ENCODE measurements around the gene FZR1. TPM values are rescaled to one million over a fixed set of nuclear protein-coding genes. Genes with fewer than 3 reads are reported as not detected.

Gene FZR1
- total RNA-seq, 1 experiment from 2014 or later, result 51.4 TPM

DNA sequence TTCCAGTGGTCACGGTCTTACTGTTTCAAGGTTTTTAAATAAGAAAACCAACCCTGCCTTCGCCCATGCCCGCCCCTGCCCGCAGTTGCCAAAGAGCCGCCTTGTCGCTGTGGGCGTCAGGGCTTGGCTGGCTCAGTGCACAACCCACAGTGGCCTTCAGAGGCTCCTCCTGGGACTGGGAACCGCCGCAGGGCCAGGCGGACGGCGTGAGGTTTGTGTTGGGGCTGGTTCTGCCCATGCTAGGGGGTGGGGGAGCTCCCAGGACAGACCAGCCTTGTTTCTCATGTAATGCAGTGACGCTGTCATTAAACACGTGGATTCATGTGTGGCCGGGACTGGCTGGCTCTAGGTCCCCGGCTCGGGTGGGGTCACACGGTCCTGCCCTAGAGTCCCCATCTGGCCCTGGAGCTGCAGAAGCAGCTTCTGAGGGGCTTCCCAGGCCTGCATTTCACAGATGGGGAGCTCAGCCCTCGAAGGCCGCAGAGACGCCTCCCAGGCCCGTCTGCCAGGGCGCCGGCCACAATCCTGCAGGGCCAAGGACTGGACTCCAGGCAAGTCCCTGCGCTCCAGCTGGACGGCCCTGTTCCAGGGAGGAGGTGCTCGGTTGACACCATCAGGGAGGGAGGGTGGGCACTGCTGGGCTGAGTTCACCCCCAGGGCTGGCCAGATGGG, 30.5 kb downstream of the FZR1 start:
- H3K14ac ChIP-seq (ENCODE audit: insufficient read depth, low read length), result no peak overlapping the region
- no peak overlapping the region for H3K9ac ChIP-seq (ENCODE audit: extremely low read depth, insufficient read length, low read length)
- H3K4ac ChIP-seq (ENCODE audit: low read depth, low read length), result no peak overlapping the region
- no peak overlapping the region for H3K56ac ChIP-seq (ENCODE audit: insufficient read length, low read depth, low read length)
- no peak overlapping the region for H3K18ac ChIP-seq (ENCODE audit: insufficient read length, low read depth, low read length)
- H3K27ac Mint-ChIP-seq, result no peak overlapping the region
- no peak for TF ChIP-seq CTCF (conservative IDR thresholded peaks at IDR 0.05)
- no peak overlapping the region for H2BK12ac ChIP-seq (ENCODE audit: insufficient read length, low read depth, low read length)
- H2BK15ac ChIP-seq (ENCODE audit: low read depth, low read length), result no peak overlapping the region
- no peaks in the 10 kb centered on the region for H3K4me1 ChIP-seq (ENCODE audit: insufficient read depth, low read length)
- no peak overlapping the region for H3K23ac ChIP-seq (ENCODE audit: insufficient read length, low read depth, low read length)
- H3T11ph ChIP-seq (ENCODE audit: low read length), result no peak overlapping the region
- no peak overlapping the region for H2BK20ac ChIP-seq (ENCODE audit: low read depth, low read length, poor library complexity, severe bottlenecking)
- H4K8ac ChIP-seq (replicated peaks; ENCODE audit: insufficient read length, low read depth, low read length), result no peak overlapping the region
- H3K9me3 Mint-ChIP-seq, result no peaks in the 10 kb centered on the region
- no peak overlapping the region for H2BK120ac ChIP-seq (ENCODE audit: low read depth, low read length, poor library complexity, severe bottlenecking)
- no peaks in the 10 kb centered on the region; the same call in 1 of the 2 replicates for H3K27me3 Mint-ChIP-seq (ENCODE audit: low read depth)
- H2AFZ ChIP-seq (ENCODE audit: low read length), result no peak overlapping the region
- H2AK5ac ChIP-seq (ENCODE audit: insufficient read length, low read length), result no peak overlapping the region
- H3K36me3 Mint-ChIP-seq (ENCODE audit: insufficient read depth in 1 of 3, low read depth in 3 of 3), result peaks cover 13 to 52% (median 49%) of the 10 kb centered on the region in 3 experiments; a peak in 6 of 7 replicates
- H3K4me1 Mint-ChIP-seq, result peaks cover 6 to 14% of the 10 kb centered on the region in 2 experiments; a peak in 3 of 4 replicates
- no peak overlapping the region for H4K5ac ChIP-seq (ENCODE audit: insufficient read length, low read depth, low read length)
- no peaks in the 10 kb centered on the region for H3K23me2 ChIP-seq (ENCODE audit: insufficient read length, low read depth, low read length, poor library complexity, severe bottlenecking)
- no peak overlapping the region for H3K4me3 Mint-ChIP-seq
- no peak overlapping the region for H3K27ac ChIP-seq (ENCODE audit: insufficient read length, low read depth, low read length)
- H3K4me2 ChIP-seq (ENCODE audit: insufficient read depth, insufficient read length, low read length), result no peak overlapping the region
- no CpG with 5 or more reads among the region's 27 CpGs for WGBS (ENCODE audit: extremely low coverage, insufficient read length, low lambda C conversion rate)
- H3K79me1 ChIP-seq (ENCODE audit: insufficient read depth, low read depth, low read length, poor library complexity, severe bottlenecking), result no peaks in the 10 kb centered on the region
- no peak overlapping the region for H2BK5ac ChIP-seq (ENCODE audit: insufficient read length, low read length)
- H3K27me3 ChIP-seq (ENCODE audit: insufficient read depth, low read length), result no peaks in the 10 kb centered on the region
- H4K20me1 ChIP-seq (ENCODE audit: control insufficient read depth, insufficient read depth, insufficient read length), result no peaks in the 10 kb centered on the region
- H3K79me2 ChIP-seq (ENCODE audit: insufficient read depth, low read length), result no peaks in the 10 kb centered on the region
- no peaks in the 10 kb centered on the region for H3K9me3 ChIP-seq (ENCODE audit: control insufficient read depth, low read depth, low read length)
- no peak overlapping the region for H4K91ac ChIP-seq (ENCODE audit: insufficient read length, low read depth, low read length)
- no peak for DNase-seq

Data from H9 (cell line).